Endothelial cell of hepatic sinusoid (primary cell): Measurements from ENCODE around the gene SWSAP1.
"Not testable (repeated sequence)": the region's sequence is repeated elsewhere in the genome, so short reads cannot be mapped to it uniquely, and the experiment has no call there.

ENCODE experiments used
- in situ Hi-C: cut with HindIII; loops from 2 replicates; pipeline ENCODE4 v1.10.0; 2017; ENCODE audit warnings: low sequenced_read_pairs

Gene SWSAP1

DNA sequence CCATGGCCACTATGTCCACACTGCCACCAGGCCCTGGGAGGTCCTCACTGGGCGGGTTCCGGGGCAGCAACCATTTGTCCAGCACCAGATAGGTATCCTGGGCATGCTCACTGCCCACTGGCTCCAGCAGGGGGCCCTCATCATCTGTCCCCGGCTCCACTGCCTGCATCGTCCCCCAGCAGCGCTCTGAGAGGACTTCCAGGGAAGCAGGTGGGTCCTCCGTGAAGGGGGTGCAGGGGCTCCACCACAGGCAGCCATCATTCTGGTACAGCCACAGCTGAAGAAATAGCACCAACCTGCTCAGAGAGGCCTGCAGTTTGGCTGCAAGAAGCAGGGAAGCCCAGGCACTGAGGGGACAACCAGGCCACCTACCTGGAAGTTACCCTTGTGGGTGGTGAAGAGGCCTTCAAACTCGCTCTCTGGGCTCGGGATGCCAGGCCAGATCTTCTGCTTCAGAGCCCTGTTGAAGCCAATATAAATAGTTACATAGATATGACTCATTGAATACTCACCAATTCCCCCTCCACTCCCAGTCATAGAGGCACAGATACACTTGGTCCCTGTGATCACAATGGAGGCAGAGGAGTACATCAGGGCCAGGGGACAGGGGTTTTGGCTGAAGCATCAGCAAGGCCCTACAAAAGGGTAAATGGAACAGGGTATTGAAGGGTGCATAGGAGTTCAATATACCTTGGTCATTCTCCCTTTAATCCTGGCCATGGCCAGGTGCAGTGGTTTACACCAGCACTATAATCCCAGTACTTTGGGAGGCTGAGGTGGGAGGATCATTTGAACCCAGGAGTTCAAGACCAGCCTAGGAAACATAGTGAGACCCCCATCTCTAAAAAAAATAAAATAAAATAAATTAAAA is 4.1 kb downstream of the SWSAP1 start:
- in situ Hi-C loops = no loop called here

DNA sequence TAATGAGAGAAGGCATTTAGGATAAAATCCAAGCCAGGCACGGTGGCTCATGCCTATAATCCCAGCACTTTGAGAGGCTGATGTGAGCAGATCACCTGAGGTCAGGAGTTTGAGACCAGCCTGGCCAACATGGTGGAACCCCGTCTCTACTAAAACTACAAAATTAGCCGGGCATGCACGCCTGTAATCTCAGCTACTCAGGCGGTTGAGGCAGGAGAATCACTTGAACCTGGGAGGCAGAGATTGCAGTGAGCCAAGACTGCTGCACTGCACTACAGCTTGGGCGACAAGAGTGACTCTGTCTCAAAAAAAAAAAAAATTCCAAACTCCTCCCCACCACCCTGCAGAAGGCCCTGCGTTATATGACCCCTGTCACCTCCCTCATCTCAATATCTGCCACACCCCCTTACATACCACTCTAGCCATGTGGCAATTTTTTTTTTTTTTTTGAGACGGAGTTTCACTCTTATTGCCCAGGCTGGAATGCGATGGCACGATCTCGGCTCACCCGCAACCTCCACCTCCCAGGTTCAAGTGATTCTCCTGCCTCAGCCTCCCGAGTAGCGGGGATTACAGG is 4.9 kb downstream of the SWSAP1 start:
- in situ Hi-C loops = not testable (repeated sequence)

GRCh38 chr19:11379857-11380350 is 5.4 kb downstream of the SWSAP1 start:
- in situ Hi-C loops = no loop called here

DNA sequence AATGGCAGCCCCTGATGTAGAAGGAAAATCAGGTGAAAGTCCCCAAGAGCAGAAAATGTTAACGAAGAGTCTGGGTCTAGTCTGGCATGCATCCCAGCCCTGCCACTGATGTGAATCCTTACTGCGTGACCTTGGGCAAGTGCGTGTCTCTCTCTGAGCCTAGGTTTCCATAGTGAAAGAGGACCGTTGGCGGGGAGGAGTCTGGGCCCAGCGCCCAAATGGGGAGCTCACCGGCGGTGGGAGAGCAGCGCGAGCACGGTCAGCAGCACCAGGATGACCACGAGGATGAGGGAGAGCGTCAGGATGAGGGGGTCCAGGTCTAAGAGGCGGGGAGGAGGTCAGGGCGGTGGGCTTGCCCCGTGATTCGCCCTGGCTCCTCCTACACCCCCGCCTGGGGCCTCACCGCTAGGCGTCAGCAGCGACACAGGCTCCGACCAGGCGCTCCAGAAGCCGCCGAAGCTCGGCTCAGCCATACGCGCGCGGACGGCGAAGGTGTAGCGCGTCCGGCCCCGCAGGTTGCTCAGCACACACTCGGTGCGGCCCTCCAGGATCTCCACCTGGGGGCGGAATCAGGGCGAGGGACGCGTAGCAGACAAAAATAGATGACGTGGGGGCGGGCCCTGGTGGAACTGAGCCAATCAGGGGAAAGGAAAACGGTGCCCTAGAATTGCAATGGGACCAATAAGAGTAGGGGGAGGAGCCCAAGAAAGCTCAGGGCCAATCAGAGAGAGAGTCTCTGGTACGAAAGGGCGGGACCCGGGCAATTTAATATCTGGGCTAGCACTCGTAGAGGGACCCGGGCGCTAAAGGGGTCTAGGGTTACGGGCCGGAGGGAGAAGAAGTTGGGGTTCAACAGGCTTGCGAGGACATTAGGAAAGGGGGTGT is 6.4 kb downstream of the SWSAP1 start:
- in situ Hi-C loops = no loop called here

GRCh38 chr19:11382898-11383705 is 8.6 kb downstream of the SWSAP1 start:
- in situ Hi-C loops = no loop called here

GRCh38 chr19:11383706-11384048 is 9.2 kb downstream of the SWSAP1 start:
- in situ Hi-C loops = no loop called here

- in situ Hi-C loops = no loop called here
Measured at GRCh38 chr19:11384778-11385129, 10.3 kb downstream of the SWSAP1 start.

- in situ Hi-C loops = no loop called here
Measured at GRCh38 chr19:11387162-11388034, 12.9 kb downstream of the SWSAP1 start.

- in situ Hi-C loops = no loop called here
Measured at GRCh38 chr19:11390359-11390758, 15.9 kb downstream of the SWSAP1 start.

GRCh38 chr19:11390933-11391680 is 16.6 kb downstream of the SWSAP1 start:
- in situ Hi-C loops = no loop called here

DNA sequence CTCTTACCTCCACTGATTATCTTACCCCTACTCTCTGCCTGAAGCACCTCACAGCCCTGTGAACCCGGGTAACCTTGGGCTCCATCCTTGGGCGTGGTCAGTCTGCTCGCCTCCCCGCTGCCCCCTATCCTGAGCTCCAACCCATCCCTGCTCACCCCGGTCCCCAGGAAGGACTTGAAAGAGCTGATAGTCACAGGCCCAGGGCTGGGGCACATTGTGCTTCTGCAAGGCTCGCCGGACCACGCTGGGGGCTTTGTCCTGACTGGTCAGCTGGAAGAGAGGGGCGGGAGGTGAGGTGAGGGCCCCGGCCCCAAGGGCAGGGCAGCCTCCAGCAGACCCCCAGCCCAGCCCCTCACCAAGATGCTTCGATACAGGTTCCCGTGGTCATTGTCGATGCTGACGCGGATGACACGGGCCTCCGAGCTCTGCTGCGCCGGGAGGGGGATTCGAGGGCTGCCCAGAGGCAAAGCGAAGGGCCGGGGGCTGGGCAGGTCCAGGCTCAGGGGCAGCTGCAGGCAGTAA is 22.7 kb downstream of the SWSAP1 start:
- in situ Hi-C loops = no loop called here

- in situ Hi-C loops = no loop called here
Measured at GRCh38 chr19:11399667-11400066, 25.2 kb downstream of the SWSAP1 start.

DNA sequence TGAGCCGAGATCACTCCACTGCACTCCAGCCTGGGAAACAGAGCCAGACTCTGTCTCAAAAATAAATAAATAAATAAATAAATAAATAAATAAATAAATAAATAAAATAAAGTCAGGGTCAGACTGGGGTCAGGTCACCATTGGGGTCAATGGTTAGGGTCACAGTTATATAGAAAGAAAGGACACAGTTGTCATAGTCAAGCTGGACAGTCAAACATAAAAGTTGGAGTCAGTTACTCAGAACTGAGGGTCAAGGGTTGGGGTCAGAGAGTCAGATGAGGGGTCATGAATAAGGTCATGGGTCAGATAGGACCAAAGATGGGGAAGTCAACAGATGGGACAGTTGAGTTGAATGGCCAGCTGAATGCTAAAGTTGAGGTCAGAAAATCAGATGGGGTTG is 26.3 kb downstream of the SWSAP1 start:
- in situ Hi-C loops = no loop called here

GRCh38 chr19:11401808-11402543 is 27.5 kb downstream of the SWSAP1 start:
- in situ Hi-C loops = no loop called here

GRCh38 chr19:11404588-11405222 is 30.2 kb downstream of the SWSAP1 start:
- in situ Hi-C loops = no loop called here

GRCh38 chr19:11405846-11406643 is 31.6 kb downstream of the SWSAP1 start:
- in situ Hi-C loops = no loop called here

GRCh38 chr19:11406703-11407236 is 32.3 kb downstream of the SWSAP1 start:
- in situ Hi-C loops = not testable (repeated sequence)
